WTC11 (cell line): ENCODE measurements around the gene NEURL4. TPM values are rescaled to one million over a fixed set of nuclear protein-coding genes. Genes with fewer than 3 reads are reported as not detected.

Source experiments
- ATAC-seq: fragments of 200-7000 bp; cut with Tn5 transposase; 2 replicates; pipeline ENCODE4 v1.10.0; 2021; ENCODE audit warnings: mild to moderate bottlenecking, moderate library complexity
- CTCF ChIA-PET: fragments of 300-600 bp; sonication (Branson Sonifier 250); formaldehyde crosslinking; loops from one replicate; lab custom pipeline; 2021; ENCODE audit warnings: antibody characterized with exemption; lab: Charles Lee
- POLR2A ChIA-PET: fragments of 350-600 bp; sonication (Branson Sonifier 250); formaldehyde crosslinking; loops from one replicate; lab custom pipeline; 2021; ENCODE audit warnings: antibody characterized with exemption; lab: Charles Lee
- DNase-seq: peaks from one replicate; pipeline ENCODE4 v3.0.0; 2021; ENCODE audit warnings: low spot score
- H3K27ac Mint-ChIP-seq: 2 replicates; pipeline ENCODE4 v1.8.0; 2021; ENCODE audit warnings: mixed read lengths
- H3K27me3 Mint-ChIP-seq: 2 replicates; pipeline ENCODE4 v1.8.0; 2021; ENCODE audit warnings: low read depth, mild to moderate bottlenecking, moderate library complexity, mixed read lengths
- H3K36me3 Mint-ChIP-seq: 2 replicates; pipeline ENCODE4 v1.8.0; 2021; ENCODE audit warnings: mixed read lengths
- H3K4me1 Mint-ChIP-seq: 2 replicates; pipeline ENCODE4 v1.8.0; 2022; ENCODE audit warnings: mixed read lengths
- H3K4me3 Mint-ChIP-seq: 2 replicates; pipeline ENCODE4 v1.8.0; 2021; ENCODE audit warnings: mild to moderate bottlenecking, moderate library complexity, mixed read lengths
- H3K9me3 Mint-ChIP-seq: 2 replicates; pipeline ENCODE4 v1.8.0; 2021; ENCODE audit warnings: mixed read lengths
- EMX1 ChIP-seq: fragments of 250-450 bp; sonication (Bioruptor Pico); IDR thresholded peaks from 2 replicates; pipeline ENCODE4 v1.8.0; 2021; ENCODE audit warnings: mild to moderate bottlenecking
- ERG ChIP-seq: fragments of 250-450 bp; sonication (Bioruptor Pico); IDR thresholded peaks from 2 replicates; pipeline ENCODE4 v1.8.0; 2021; ENCODE audit warnings: mild to moderate bottlenecking
- GABPB1 ChIP-seq: sonication (generic); formaldehyde crosslinking; IDR thresholded peaks from 2 replicates; pipeline ENCODE4 v1.8.1; 2023; ENCODE audit warnings: mild to moderate bottlenecking, missing genetic modification reagents
- GTF2I ChIP-seq: fragments of 250-450 bp; sonication (Bioruptor Pico); conservative IDR thresholded peaks from 2 replicates; pipeline ENCODE4 v1.4.0; 2021; ENCODE audit warnings: mild to moderate bottlenecking
- JUN ChIP-seq: sonication (generic); formaldehyde crosslinking; IDR thresholded peaks from 2 replicates; pipeline ENCODE4 v1.8.0; 2023; ENCODE audit warnings: mild to moderate bottlenecking, missing genetic modification reagents
- MAX ChIP-seq: sonication (generic); formaldehyde crosslinking; IDR thresholded peaks from 2 replicates; pipeline ENCODE4 v1.8.0; 2022; ENCODE audit warnings: mild to moderate bottlenecking, missing genetic modification reagents
- MXD4 ChIP-seq: fragments of 250-450 bp; sonication (Bioruptor Pico); IDR thresholded peaks from 2 replicates; pipeline ENCODE4 v1.8.0; 2021; ENCODE audit warnings: mild to moderate bottlenecking, moderate library complexity, borderline replicate concordance
- MYBL2 ChIP-seq: sonication (generic); formaldehyde crosslinking; IDR thresholded peaks from 2 replicates; pipeline ENCODE4 v1.8.1; 2023; ENCODE audit warnings: mild to moderate bottlenecking, moderate library complexity, missing genetic modification reagents
- NR3C1 ChIP-seq: sonication (generic); formaldehyde crosslinking; conservative IDR thresholded peaks from 2 replicates; pipeline ENCODE4 v1.8.1; 2023; ENCODE audit warnings: low read depth, mild to moderate bottlenecking, missing genetic modification reagents
- PRDM15 ChIP-seq: sonication (generic); formaldehyde crosslinking; IDR thresholded peaks from 2 replicates; pipeline ENCODE4 v1.8.0; 2022; ENCODE audit warnings: missing genetic modification reagents
- PRRX2 ChIP-seq: fragments of 250-450 bp; sonication (Bioruptor Pico); IDR thresholded peaks from 2 replicates; pipeline ENCODE4 v1.8.0; 2021; ENCODE audit warnings: mild to moderate bottlenecking
- TCF7 ChIP-seq: sonication (generic); formaldehyde crosslinking; IDR thresholded peaks from 2 replicates; pipeline ENCODE4 v1.8.0; 2022; ENCODE audit warnings: mild to moderate bottlenecking, low read depth, missing genetic modification reagents, moderate library complexity
- TEAD1 ChIP-seq: sonication (generic); formaldehyde crosslinking; IDR thresholded peaks from 2 replicates; pipeline ENCODE4 v1.8.0; 2022; ENCODE audit warnings: mild to moderate bottlenecking, missing genetic modification reagents
- ZNF317 ChIP-seq: sonication (generic); formaldehyde crosslinking; IDR thresholded peaks from 2 replicates; pipeline ENCODE4 v1.8.1; 2023; ENCODE audit warnings: low read depth, mild to moderate bottlenecking, moderate library complexity, missing genetic modification reagents, borderline replicate concordance
- ZNF396 ChIP-seq: fragments of 250-450 bp; sonication (Bioruptor Pico); IDR thresholded peaks from 2 replicates; pipeline ENCODE4 v1.8.0; 2021; ENCODE audit warnings: mild to moderate bottlenecking, moderate library complexity, borderline replicate concordance
- ZNF423 ChIP-seq: fragments of 250-450 bp; sonication (Bioruptor Pico); IDR thresholded peaks from 2 replicates; pipeline ENCODE4 v2.1.2; 2022; ENCODE audit warnings: mild to moderate bottlenecking, moderate library complexity
- ZNF425 ChIP-seq: fragments of 250-450 bp; sonication (Bioruptor Pico); conservative IDR thresholded peaks from 2 replicates; pipeline ENCODE4 v1.9.0; 2021; ENCODE audit warnings: mild to moderate bottlenecking
- ZNF671 ChIP-seq: fragments of 250-450 bp; sonication (Bioruptor Pico); IDR thresholded peaks from 2 replicates; pipeline ENCODE4 v1.8.0; 2021; ENCODE audit warnings: mild to moderate bottlenecking
- total RNA-seq: library from RNA; stranded (reverse); gene quantifications from 3 replicates; pipeline ENCODE4 v1.2.3, GENCODE V29; 2021

The NEURL4 gene
- total RNA-seq, 1 experiment from 2014 or later, result 64.4 TPM

- CTCF ChIA-PET, result interaction anchor here (0.7 to 5.4 kb wide), 4 partner anchors 7 to 115 kb away, joined by 3 to 61 read pairs (median 5); partner anchors contain the start of genes SLC2A4 and TMEM256
- POLR2A ChIA-PET, result interaction anchor here (0.6 kb wide), 1 partner anchor 11 kb away, joined by 4 read pairs; no protein-coding TSS in a partner anchor
- no peak overlapping the region; the same call in 1 of the 2 replicates for H3K27ac Mint-ChIP-seq
- no peaks in the 10 kb centered on the region for H3K9me3 Mint-ChIP-seq
- no peak for TF ChIP-seq ZNF396 (CRISPR knock-in tag)
- TF ChIP-seq ZNF423 (CRISPR knock-in tag), result peak; percentile 45; the same call in 1 of the 2 replicates
- no peak overlapping the region for H3K4me3 Mint-ChIP-seq
- no peaks in the 10 kb centered on the region; the same call in 1 of the 2 replicates for H3K36me3 Mint-ChIP-seq
- ATAC-seq (no peak), DNase-seq (no peak)
- H3K4me1 Mint-ChIP-seq, result peaks cover 22% of the 10 kb centered on the region
- H3K27me3 Mint-ChIP-seq, result peaks cover 26% of the 10 kb centered on the region
Measured at GRCh38 chr17:7289256-7290032, 39.7 kb downstream of the NEURL4 start.

GRCh38 chr17:7285679-7286078, 43.5 kb downstream of the NEURL4 start:
- Mint-ChIP-seq H3K27me3 (peaks cover 24% of the 10 kb centered on the region), H3K27ac (no peak overlapping the region), H3K4me1 (peaks cover 17% of the 10 kb centered on the region), H3K4me3 (no peak overlapping the region), H3K9me3 (no peaks in the 10 kb centered on the region), H3K36me3 (no peaks in the 10 kb centered on the region; the same call in 1 of the 2 replicates)
- no peak for TF ChIP-seq TCF7 (CRISPR knock-in tag)
- no peak for TF ChIP-seq MXD4 (CRISPR knock-in tag)
- TF ChIP-seq GABPB1 (CRISPR knock-in tag), result no peak
- TF ChIP-seq ZNF425 (CRISPR knock-in tag), result no peak
- no peak for TF ChIP-seq ZNF317 (CRISPR knock-in tag)
- TF ChIP-seq PRRX2, result no peak
- TF ChIP-seq ERG (CRISPR knock-in tag), result no peak
- no peak for TF ChIP-seq NR3C1 (CRISPR knock-in tag)
- no peak for TF ChIP-seq JUN (CRISPR knock-in tag)
- ATAC-seq (no peak), DNase-seq (no peak)
- ChIA-PET CTCF (interaction anchor here (0.5 to 7.0 kb wide), 3 partner anchors 11 to 69 kb away, joined by 3 to 119 read pairs (median 4); partner anchors contain the start of gene NEURL4), POLR2A (interaction anchor here (0.7 to 1.5 kb wide), 2 partner anchors 14 to 23 kb away, joined by 3 to 4 read pairs; partner anchors contain the start of gene CLDN7)

- Mint-ChIP-seq H3K27me3 (peaks cover 21% of the 10 kb centered on the region), H3K4me1 (peaks cover 21% of the 10 kb centered on the region), H3K27ac (no peak overlapping the region), H3K4me3 (no peak overlapping the region), H3K9me3 (no peaks in the 10 kb centered on the region), H3K36me3 (no peaks in the 10 kb centered on the region; the same call in 1 of the 2 replicates)
- ATAC-seq (no peak), DNase-seq (no peak)
- ChIA-PET POLR2A (interaction anchor here (0.9 kb wide), 1 partner anchor 12 kb away, joined by 3 read pairs; no protein-coding TSS in a partner anchor), CTCF (interaction anchor here (0.8 to 7.0 kb wide), 3 partner anchors 12 to 96 kb away, joined by 3 to 119 read pairs (median 4); partner anchors contain the start of genes NEURL4 and TNK1)
- no peak for TF ChIP-seq ZNF671 (CRISPR knock-in tag)
- no peak for TF ChIP-seq EMX1 (CRISPR knock-in tag)
- no peak for TF ChIP-seq PRDM15
- no peak for TF ChIP-seq GTF2I (CRISPR knock-in tag)
- no peak for TF ChIP-seq ZNF317 (CRISPR knock-in tag)
- TF ChIP-seq TEAD1 (CRISPR knock-in tag), result no peak
- no peak for TF ChIP-seq MAX (CRISPR knock-in tag)
- no peak for TF ChIP-seq MYBL2 (CRISPR knock-in tag)
Measured at GRCh38 chr17:7284911-7285310, 44.2 kb downstream of the NEURL4 start.
